Large intestine (tissue), 3 donors: Measurements from ENCODE around the gene STX1B. TPM values are rescaled to one million over a fixed set of nuclear protein-coding genes. Genes with fewer than 3 reads are reported as not detected.

Experiments
- DNase-seq, 2 donors: peaks; one replicate each; pipeline versions ENCODE4 v3.0.0 to v3.0.0-alpha.2; 2013
- H3K27ac ChIP-seq: one replicate; pipeline ENCODE4 v1.5.1; 2013; ENCODE audit warnings: low read length
- H3K27me3 ChIP-seq: 2 replicates; pipeline ENCODE4 v1.6.1; 2013; ENCODE audit warnings: low read length; ENCODE audit not compliant: control insufficient read depth, insufficient read depth
- H3K36me3 ChIP-seq: 2 replicates; pipeline ENCODE4 v1.6.1; 2013; ENCODE audit warnings: low read length; ENCODE audit not compliant: control insufficient read depth, insufficient read depth
- H3K4me1 ChIP-seq: one replicate; pipeline ENCODE4 v1.6.1; 2013; ENCODE audit warnings: low read length; ENCODE audit not compliant: control insufficient read depth, insufficient read depth
- H3K4me3 ChIP-seq: one replicate; pipeline ENCODE4 v1.5.1; 2013; ENCODE audit warnings: low read length
- H3K9me3 ChIP-seq: one replicate; pipeline ENCODE4 v1.6.1; 2013; ENCODE audit warnings: mild to moderate bottlenecking, low read depth, low read length, moderate library complexity; ENCODE audit not compliant: control insufficient read depth
- WGBS: methylation state at CpG from one replicate; pipeline ENCODE4 v1.1.5; 2013; ENCODE audit warnings: low lambda C conversion rate; ENCODE audit not compliant: insufficient coverage; 5-methylcytosine and 5-hydroxymethylcytosine counted together
- polyA plus RNA-seq: library from polyadenylated mRNA; unstranded; fragments of 120-200 nt; gene quantifications from one replicate; pipeline ENCODE4 v1.2.1, GENCODE V29; 2013

STX1B gene
- polyA plus RNA-seq, 1 donor = 1.9 TPM

GRCh38 chr16:30951750-30952149, 58.7 kb downstream of the STX1B start:
- DNase-seq = no peak
- no peak overlapping the region for H3K27ac ChIP-seq
- H3K36me3 ChIP-seq = peaks cover 16% of the 10 kb centered on the region
- H3K9me3 ChIP-seq = no peaks in the 10 kb centered on the region
- 100% methylated on average over 1 of the region's 3 CpGs for WGBS
- peaks cover 39% of the 10 kb centered on the region for H3K4me1 ChIP-seq
- no peaks in the 10 kb centered on the region for H3K27me3 ChIP-seq
- H3K4me3 ChIP-seq = no peak overlapping the region

- Histone ChIP-seq H3K4me3 (no peak overlapping the region), H3K36me3 (peaks cover 16% of the 10 kb centered on the region), H3K27ac (no peak overlapping the region), H3K27me3 (no peaks in the 10 kb centered on the region), H3K9me3 (no peaks in the 10 kb centered on the region), H3K4me1 (peaks cover 37% of the 10 kb centered on the region)
- no CpG with 5 or more reads among the region's 1 CpG for WGBS
- no peak for DNase-seq
Measured at GRCh38 chr16:30951193-30951592, 59.2 kb downstream of the STX1B start.

GRCh38 chr16:30950516-30951065, 59.8 kb downstream of the STX1B start:
- peaks cover 37% of the 10 kb centered on the region for H3K4me1 ChIP-seq
- peaks cover 19% of the 10 kb centered on the region for H3K36me3 ChIP-seq
- no CpG with 5 or more reads among the region's 8 CpGs for WGBS
- DNase-seq = no peak
- peak overlapping the region; percentile 81 for H3K27ac ChIP-seq
- H3K27me3 ChIP-seq = no peaks in the 10 kb centered on the region
- H3K4me3 ChIP-seq = peak overlapping the region; percentile 63
- H3K9me3 ChIP-seq = no peaks in the 10 kb centered on the region

- peaks cover 32% of the 10 kb centered on the region for H3K4me1 ChIP-seq
- DNase-seq = peak; percentile 86
- H3K27ac ChIP-seq = peak overlapping the region; percentile 81
- H3K27me3 ChIP-seq = no peaks in the 10 kb centered on the region
- 0% methylated on average over 3 of the region's 21 CpGs for WGBS
- peaks cover 22% of the 10 kb centered on the region for H3K36me3 ChIP-seq
- H3K4me3 ChIP-seq = peak overlapping the region; percentile 63
- H3K9me3 ChIP-seq = no peaks in the 10 kb centered on the region
Measured at GRCh38 chr16:30949650-30950515, 60.6 kb downstream of the STX1B start.

- Histone ChIP-seq H3K27ac (peak within 1 kb of the TSS; percentile 81), H3K36me3 (peaks cover 27% of the 10 kb centered on the region), H3K4me1 (peaks cover 25% of the 10 kb centered on the region), H3K27me3 (no peaks in the 10 kb centered on the region), H3K4me3 (peak within 1 kb of the TSS; percentile 63), H3K9me3 (no peaks in the 10 kb centered on the region)
- no CpG with 5 or more reads among the region's 70 CpGs for WGBS
- peak; percentile 55 to 79 for DNase-seq
Measured at GRCh38 chr16:30948667-30949649, 61.5 kb downstream of the STX1B start, which contains the start of gene ORAI3. Gene ORAI3 (plus strand): TSS chr16:30949068. CDS start chr16:30949290, 222 bp downstream.

- DNase-seq = peak; percentile 97 to 98
- Histone ChIP-seq H3K4me1 (peaks cover 22% of the 10 kb centered on the region), H3K27me3 (no peaks in the 10 kb centered on the region), H3K27ac (peak overlapping the region; percentile 81), H3K36me3 (peaks cover 28% of the 10 kb centered on the region), H3K9me3 (no peaks in the 10 kb centered on the region), H3K4me3 (peak overlapping the region; percentile 63)
- WGBS = 0% methylated on average over 1 of the region's 44 CpGs
Measured at GRCh38 chr16:30947859-30948666, 62.4 kb downstream of the STX1B start.

- Histone ChIP-seq H3K4me3 (peak overlapping the region; percentile 63), H3K27me3 (no peaks in the 10 kb centered on the region), H3K9me3 (no peaks in the 10 kb centered on the region), H3K4me1 (peaks cover 26% of the 10 kb centered on the region), H3K27ac (peak overlapping the region; percentile 46), H3K36me3 (peaks cover 30% of the 10 kb centered on the region)
- no CpG with 5 or more reads among the region's 3 CpGs for WGBS
- no peak for DNase-seq
Measured at GRCh38 chr16:30947541-30947858, 62.9 kb downstream of the STX1B start.

- WGBS = no CpG with 5 or more reads among the region's 38 CpGs
- no peak for DNase-seq
- Histone ChIP-seq H3K36me3 (peaks cover 30% of the 10 kb centered on the region), H3K4me1 (peaks cover 31% of the 10 kb centered on the region), H3K27me3 (no peaks in the 10 kb centered on the region), H3K9me3 (no peaks in the 10 kb centered on the region), H3K27ac (no peak overlapping the region), H3K4me3 (no peak overlapping the region)
Measured at GRCh38 chr16:30946671-30947540, 63.5 kb downstream of the STX1B start.

- no peaks in the 10 kb centered on the region for H3K9me3 ChIP-seq
- H3K4me3 ChIP-seq = no peak overlapping the region
- peaks cover 22% of the 10 kb centered on the region for H3K4me1 ChIP-seq
- no peaks in the 10 kb centered on the region for H3K27me3 ChIP-seq
- H3K27ac ChIP-seq = no peak overlapping the region
- H3K36me3 ChIP-seq = peaks cover 32% of the 10 kb centered on the region
- DNase-seq = no peak
Measured at GRCh38 chr16:30944352-30944751, 66.1 kb downstream of the STX1B start.
